ENCODE results near the gene ARHGEF11.

ARHGEF11 gene

GRCh38 chr1:157004806-157005205 lies 40.7 kb downstream of the ARHGEF11 start:
- DNase-seq: no peak
- Histone ChIP-seq H3K27me3 (ENCODE audit: insufficient read depth, low read depth, severe bottlenecking) (no peaks in the 10 kb centered on the region), H3K36me3 (no peaks in the 10 kb centered on the region), H3K27ac (no peak overlapping the region), H3K9me3 (ENCODE audit: severe bottlenecking) (no peaks in the 10 kb centered on the region), H3K4me3 (ENCODE audit: low read depth, low read length) (no peak overlapping the region)
- TF ChIP-seq CTCF (IDR thresholded peaks at IDR 0.05; ENCODE audit: low read depth, low read length): no peak

GRCh38 chr1:157004327-157004726 lies 41.2 kb downstream of the ARHGEF11 start:
- H3K9me3 ChIP-seq (ENCODE audit: severe bottlenecking): no peaks in the 10 kb centered on the region
- no peak for TF ChIP-seq CTCF (IDR thresholded peaks at IDR 0.05; ENCODE audit: low read depth, low read length)
- H3K27ac ChIP-seq: no peak overlapping the region
- no peak overlapping the region for H3K4me3 ChIP-seq (ENCODE audit: low read depth, low read length)
- H3K27me3 ChIP-seq (ENCODE audit: insufficient read depth, low read depth, severe bottlenecking): no peaks in the 10 kb centered on the region
- H3K36me3 ChIP-seq: no peaks in the 10 kb centered on the region
- no peak for DNase-seq

- Histone ChIP-seq H3K9me3 (ENCODE audit: severe bottlenecking) (no peaks in the 10 kb centered on the region), H3K4me3 (ENCODE audit: low read depth, low read length) (no peak overlapping the region), H3K27me3 (ENCODE audit: insufficient read depth, low read depth, severe bottlenecking) (no peaks in the 10 kb centered on the region), H3K27ac (no peak overlapping the region), H3K36me3 (no peaks in the 10 kb centered on the region)
- TF ChIP-seq CTCF (IDR thresholded peaks at IDR 0.05; ENCODE audit: low read depth, low read length): no peak
- no peak for DNase-seq
These were observed 44.2 kb downstream of the ARHGEF11 start for GRCh38 chr1:157001304-157001703.

- Histone ChIP-seq H3K4me3 (ENCODE audit: low read depth, low read length) (no peak overlapping the region), H3K27ac (no peak overlapping the region), H3K36me3 (no peaks in the 10 kb centered on the region), H3K9me3 (ENCODE audit: severe bottlenecking) (no peaks in the 10 kb centered on the region), H3K27me3 (ENCODE audit: insufficient read depth, low read depth, severe bottlenecking) (no peaks in the 10 kb centered on the region)
- no peak for DNase-seq
- TF ChIP-seq CTCF (IDR thresholded peaks at IDR 0.05; ENCODE audit: low read depth, low read length): no peak
These were observed 44.9 kb downstream of the ARHGEF11 start for GRCh38 chr1:157000686-157001085.

- no peaks in the 10 kb centered on the region for H3K27me3 ChIP-seq (ENCODE audit: insufficient read depth, low read depth, severe bottlenecking)
- DNase-seq: no peak
- no peak overlapping the region for H3K27ac ChIP-seq
- no peaks in the 10 kb centered on the region for H3K9me3 ChIP-seq (ENCODE audit: severe bottlenecking)
- no peak for TF ChIP-seq CTCF (IDR thresholded peaks at IDR 0.05; ENCODE audit: low read depth, low read length)
- H3K36me3 ChIP-seq: no peaks in the 10 kb centered on the region
- no peak overlapping the region for H3K4me3 ChIP-seq (ENCODE audit: low read depth, low read length)
These were observed 45.8 kb downstream of the ARHGEF11 start for GRCh38 chr1:156999596-157000320.
